Panc1 (cell line): ENCODE data around the gene CPM.

ENCODE experiments used
- SIN3A ChIP-seq: IDR thresholded peaks from 2 replicates; pipeline ENCODE4 v1.6.1; 2012; ENCODE audit warnings: low read depth, mild to moderate bottlenecking, low read length, moderate library complexity, borderline replicate concordance; ENCODE audit not compliant: insufficient read depth
- TF ChIP-seq, protein P1 (sequence below): fragments of 450-650 bp; IDR thresholded peaks from 2 replicates; pipeline ENCODE4 v1.5.1; 2017; ENCODE audit warnings: mild to moderate bottlenecking

DNA sequence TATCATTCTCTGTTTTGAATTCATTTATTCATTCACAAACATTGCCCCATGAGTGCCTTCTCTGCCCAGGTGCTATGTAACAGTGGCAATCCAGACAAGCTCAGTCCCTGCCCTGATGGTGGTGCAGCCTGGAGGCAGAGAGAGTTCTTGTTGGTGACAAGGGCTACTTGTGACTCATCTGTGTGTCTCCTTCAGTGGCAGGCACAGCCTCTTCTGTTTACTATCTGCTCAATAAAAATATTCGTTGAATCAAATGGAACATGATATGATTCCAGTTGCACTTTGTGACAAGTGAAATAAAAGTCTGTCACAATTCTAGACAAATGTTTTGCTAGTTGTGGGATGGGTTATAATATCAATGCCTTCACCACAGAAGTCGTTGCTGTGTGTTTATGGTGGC, 20.6 kb upstream of the CPM start:
- TF ChIP-seq, protein P1, sequence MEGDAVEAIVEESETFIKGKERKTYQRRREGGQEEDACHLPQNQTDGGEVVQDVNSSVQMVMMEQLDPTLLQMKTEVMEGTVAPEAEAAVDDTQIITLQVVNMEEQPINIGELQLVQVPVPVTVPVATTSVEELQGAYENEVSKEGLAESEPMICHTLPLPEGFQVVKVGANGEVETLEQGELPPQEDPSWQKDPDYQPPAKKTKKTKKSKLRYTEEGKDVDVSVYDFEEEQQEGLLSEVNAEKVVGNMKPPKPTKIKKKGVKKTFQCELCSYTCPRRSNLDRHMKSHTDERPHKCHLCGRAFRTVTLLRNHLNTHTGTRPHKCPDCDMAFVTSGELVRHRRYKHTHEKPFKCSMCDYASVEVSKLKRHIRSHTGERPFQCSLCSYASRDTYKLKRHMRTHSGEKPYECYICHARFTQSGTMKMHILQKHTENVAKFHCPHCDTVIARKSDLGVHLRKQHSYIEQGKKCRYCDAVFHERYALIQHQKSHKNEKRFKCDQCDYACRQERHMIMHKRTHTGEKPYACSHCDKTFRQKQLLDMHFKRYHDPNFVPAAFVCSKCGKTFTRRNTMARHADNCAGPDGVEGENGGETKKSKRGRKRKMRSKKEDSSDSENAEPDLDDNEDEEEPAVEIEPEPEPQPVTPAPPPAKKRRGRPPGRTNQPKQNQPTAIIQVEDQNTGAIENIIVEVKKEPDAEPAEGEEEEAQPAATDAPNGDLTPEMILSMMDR = no peak
- TF ChIP-seq SIN3A = no peak
